WI38 (cell line): ENCODE results near the gene PTPN23.

ENCODE experiments used
- H3K4me3 ChIP-seq: 2 replicates; pipeline ENCODE4 v1.5.1; 2011; ENCODE audit warnings: low read depth, mild to moderate bottlenecking, control low read depth, low read length
- TF ChIP-seq, protein P1 (sequence below): IDR thresholded peaks from 2 replicates; pipeline ENCODE4 v1.5.1; 2012; ENCODE audit warnings: low read depth, mild to moderate bottlenecking, control low read depth, low read length

The PTPN23 gene

DNA sequence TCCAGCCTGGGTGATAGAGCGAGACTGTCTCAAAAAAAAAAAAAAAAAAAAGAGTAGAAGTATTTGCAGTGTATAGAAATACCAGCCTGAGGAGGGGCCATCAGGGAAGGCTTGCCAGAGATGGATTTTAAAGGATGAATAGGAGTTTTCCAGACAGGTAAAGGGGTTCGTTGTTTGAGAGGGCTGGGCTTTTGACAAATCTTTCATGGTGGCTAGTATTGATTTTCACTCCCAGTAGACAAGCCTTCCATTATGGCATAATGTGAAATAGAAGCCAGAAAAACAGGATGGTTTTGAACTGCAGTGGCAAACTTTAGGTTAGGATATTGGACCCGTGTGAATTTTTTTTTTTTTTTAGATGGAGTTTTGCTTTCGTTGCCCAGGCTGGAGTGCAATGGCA is 3.6 kb downstream of the PTPN23 start:
- TF ChIP-seq, protein P1, sequence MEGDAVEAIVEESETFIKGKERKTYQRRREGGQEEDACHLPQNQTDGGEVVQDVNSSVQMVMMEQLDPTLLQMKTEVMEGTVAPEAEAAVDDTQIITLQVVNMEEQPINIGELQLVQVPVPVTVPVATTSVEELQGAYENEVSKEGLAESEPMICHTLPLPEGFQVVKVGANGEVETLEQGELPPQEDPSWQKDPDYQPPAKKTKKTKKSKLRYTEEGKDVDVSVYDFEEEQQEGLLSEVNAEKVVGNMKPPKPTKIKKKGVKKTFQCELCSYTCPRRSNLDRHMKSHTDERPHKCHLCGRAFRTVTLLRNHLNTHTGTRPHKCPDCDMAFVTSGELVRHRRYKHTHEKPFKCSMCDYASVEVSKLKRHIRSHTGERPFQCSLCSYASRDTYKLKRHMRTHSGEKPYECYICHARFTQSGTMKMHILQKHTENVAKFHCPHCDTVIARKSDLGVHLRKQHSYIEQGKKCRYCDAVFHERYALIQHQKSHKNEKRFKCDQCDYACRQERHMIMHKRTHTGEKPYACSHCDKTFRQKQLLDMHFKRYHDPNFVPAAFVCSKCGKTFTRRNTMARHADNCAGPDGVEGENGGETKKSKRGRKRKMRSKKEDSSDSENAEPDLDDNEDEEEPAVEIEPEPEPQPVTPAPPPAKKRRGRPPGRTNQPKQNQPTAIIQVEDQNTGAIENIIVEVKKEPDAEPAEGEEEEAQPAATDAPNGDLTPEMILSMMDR, result no peak
- H3K4me3 ChIP-seq, result no peak overlapping the region

DNA sequence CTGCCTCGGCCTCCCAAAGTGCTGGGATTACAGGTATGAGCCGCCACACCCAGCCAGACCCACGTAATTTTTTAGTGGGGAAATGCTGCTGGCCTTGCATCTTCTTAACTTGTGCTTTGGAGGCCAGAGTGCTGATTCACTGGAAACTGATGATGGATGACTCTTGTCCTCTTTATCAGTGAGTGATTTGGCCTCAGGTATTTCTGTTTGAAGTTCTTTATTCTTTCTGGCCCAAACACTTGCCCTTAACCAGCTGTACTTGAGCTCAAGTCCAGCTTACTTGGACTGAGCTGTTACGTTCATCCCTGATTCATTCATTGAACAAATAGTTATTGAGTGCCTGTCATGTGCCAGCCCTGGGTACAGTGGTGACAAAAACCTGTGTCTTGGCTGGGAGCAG is 4.2 kb downstream of the PTPN23 start:
- no peak overlapping the region for H3K4me3 ChIP-seq
- TF ChIP-seq, protein P1, result no peak

DNA sequence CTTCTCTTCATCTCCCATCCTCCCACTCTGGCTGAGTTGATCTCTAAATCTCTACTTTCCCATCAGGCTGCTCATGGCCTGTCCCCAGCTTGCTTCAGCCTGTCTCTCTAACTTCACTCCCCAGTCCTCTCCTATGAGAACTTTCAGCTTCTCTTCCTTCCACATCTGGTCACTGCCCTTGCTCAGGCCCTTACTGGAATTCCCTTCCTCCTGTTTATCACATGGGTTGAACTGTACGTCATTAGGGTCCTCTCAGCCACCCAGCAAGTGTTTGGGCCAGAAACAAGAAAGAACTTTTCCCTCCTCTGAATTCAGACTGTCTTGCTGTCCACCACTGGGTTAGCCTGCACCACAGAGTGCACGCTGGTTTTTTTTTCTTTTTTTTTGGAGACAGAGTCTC is 5.0 kb downstream of the PTPN23 start:
- TF ChIP-seq, protein P1, result no peak
- H3K4me3 ChIP-seq, result no peak overlapping the region

DNA sequence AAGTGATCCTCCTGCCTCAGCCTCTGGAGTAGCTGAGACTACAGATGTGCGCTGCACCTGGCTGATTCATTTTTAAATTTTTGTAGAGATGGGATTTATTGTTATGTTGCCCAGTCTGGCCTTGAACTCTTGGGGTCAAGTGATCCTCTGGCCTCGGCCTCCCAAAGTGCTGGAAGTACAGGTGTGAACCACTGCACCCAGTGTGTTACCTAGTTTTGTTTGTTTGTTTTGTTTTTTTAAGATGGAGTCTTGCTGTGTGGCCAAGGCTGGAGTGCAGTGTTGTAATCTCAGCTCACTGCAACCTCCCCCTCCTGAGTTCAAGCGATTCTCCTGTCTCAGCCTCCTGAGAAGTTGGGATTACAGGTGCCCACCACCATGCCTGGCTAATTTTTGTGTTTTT is 12.1 kb downstream of the PTPN23 start:
- no peak overlapping the region for H3K4me3 ChIP-seq
- TF ChIP-seq, protein P1, result no peak

DNA sequence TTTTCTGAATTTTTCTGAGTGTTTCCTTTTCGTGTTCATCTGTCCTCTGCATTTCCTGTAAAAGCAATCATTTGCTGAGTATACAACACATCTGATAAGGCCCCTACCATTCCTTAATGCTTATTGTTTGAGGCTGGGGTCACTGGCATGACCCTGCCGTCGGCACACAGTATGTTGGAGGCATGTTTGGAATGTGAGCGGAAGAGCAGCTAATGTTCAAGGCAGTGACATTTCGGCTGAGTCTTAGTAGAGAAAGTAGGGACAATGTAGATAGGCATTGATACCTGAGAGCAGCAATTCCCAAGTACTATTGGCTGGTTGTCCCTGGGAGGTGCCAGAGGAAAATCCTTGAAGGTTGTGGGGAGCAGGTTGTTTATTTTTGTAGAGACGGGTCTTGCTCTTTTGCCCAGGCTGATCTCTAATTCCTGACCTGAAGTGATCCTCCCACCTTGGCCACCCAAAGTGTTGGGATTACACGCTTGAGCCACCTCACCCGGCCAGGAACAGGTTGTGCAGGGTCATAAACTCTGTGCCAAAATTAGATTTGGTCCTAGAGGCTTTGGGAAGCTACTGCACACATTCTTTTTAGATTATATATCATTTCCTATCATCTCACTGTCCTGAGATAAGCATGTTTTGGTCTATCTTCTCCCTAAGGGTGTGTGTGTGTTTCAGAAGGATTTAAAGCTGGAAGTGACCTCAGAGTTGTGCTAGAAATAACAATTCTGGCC is 13.5 kb downstream of the PTPN23 start:
- 0 out of 2 replicates have a peak overlapping the region, but pooled peaks have one; percentile 14 for H3K4me3 ChIP-seq

DNA sequence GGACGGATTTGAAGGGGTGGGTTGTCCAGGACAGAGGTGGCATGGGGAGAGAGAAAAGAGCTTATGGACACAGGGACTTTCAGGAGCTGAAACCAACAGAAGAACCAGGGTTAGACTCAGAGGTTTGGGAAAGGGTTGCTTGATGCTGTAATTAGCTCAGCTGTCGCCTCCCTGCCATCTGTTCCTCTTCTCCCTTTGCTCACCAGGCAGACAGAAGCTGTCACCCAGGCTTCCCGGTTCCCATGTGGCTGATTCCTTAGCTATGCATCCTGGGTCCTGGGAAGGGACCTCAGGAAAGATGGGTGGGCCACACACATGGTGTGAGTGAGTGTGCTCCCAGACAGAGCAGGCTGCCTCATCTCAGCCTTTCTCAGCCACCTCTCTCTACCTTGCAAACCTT is 14.1 kb downstream of the PTPN23 start:
- TF ChIP-seq, protein P1, result no peak
- no peak overlapping the region for H3K4me3 ChIP-seq

More for the DNA sequence above, 13.5 kb downstream of the PTPN23 start:
- TF ChIP-seq, protein P1, result no peak

DNA sequence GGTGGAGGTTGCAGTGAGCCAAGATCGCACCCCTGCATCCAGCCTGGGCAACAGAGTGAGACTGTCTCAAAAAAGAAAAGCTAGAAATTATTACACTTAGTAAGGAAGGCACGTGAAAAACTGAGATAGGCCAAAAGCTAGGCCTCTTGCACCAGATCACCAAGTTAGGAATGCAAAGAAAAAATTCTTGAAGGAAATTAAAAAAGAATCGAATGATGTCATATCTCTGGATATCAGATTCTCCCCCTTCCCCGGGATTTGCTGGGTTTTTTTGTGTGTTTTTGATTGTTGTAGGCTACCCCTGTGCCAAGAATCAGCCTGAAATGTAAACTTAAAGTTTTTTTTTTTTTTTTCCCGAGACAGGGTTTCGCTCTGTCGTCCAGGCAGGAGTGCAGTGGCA is 17.4 kb downstream of the PTPN23 start:
- no peak overlapping the region for H3K4me3 ChIP-seq
- TF ChIP-seq, protein P1, result no peak
